K562 (cell line): ENCODE measurements around the gene SMCP. TPM values are rescaled to one million over a fixed set of nuclear protein-coding genes. Genes with fewer than 3 reads are reported as not detected.

Experiments used
- CREM ChIP-seq: IDR thresholded peaks from 2 replicates; pipeline ENCODE4 v1.6.1; 2014; ENCODE audit warnings: antibody characterized with exemption, low read depth
- CTCF ChIP-seq, 3 experiments: IDR thresholded peaks in 2 of 3; conservative IDR thresholded peaks in 1 of 3; 2 replicates each; pipeline ENCODE4 v1.5.1; 2011 to 2012; ENCODE audit warnings: low read length in 3 of 3, mild to moderate bottlenecking in 3 of 3, control low read depth in 2 of 3, improper control_type of control experiment in 1 of 3, inconsistent platforms in 1 of 3, low read depth in 1 of 3, mixed read lengths in 1 of 3, moderate library complexity in 1 of 3; ENCODE audit not compliant: insufficient read depth in 2 of 3
- ELF1 ChIP-seq: fragments of 200-800 bp; sonication (Bioruptor generic); IDR thresholded peaks from 2 replicates; pipeline ENCODE4 v1.6.1; 2016; ENCODE audit warnings: missing genetic modification characterization, missing compliant biosample characterization
- GTF2A2 ChIP-seq: IDR thresholded peaks from 2 replicates; pipeline ENCODE4 v1.6.1; 2016; ENCODE audit warnings: mild to moderate bottlenecking, missing genetic modification characterization, missing compliant biosample characterization
- HLTF ChIP-seq: fragments of 450-650 bp; IDR thresholded peaks from 2 replicates; pipeline ENCODE4 v1.6.1; 2016
- ID3 ChIP-seq, 2 experiments: fragments of 250-450 bp in 1 of 2; fragments of 450-650 bp in 1 of 2; sonication (Bioruptor Pico) in 1 of 2; IDR thresholded peaks; 2 replicates each; pipeline versions ENCODE4 v1.6.1 to v1.8.0; 2016 to 2021; ENCODE audit warnings: mild to moderate bottlenecking in 2 of 2, moderate library complexity in 2 of 2, missing compliant biosample characterization in 1 of 2, missing genetic modification characterization in 1 of 2
- MEF2A ChIP-seq: IDR thresholded peaks from 2 replicates; pipeline ENCODE4 v1.6.1; 2011; ENCODE audit warnings: low read depth, mild to moderate bottlenecking, low read length, moderate library complexity; ENCODE audit not compliant: control insufficient read depth
- NR4A1 ChIP-seq, 2 experiments: fragments of 250-450 bp in 1 of 2; fragments of 450-650 bp in 1 of 2; sonication (Bioruptor Pico) in 1 of 2; IDR thresholded peaks; 2 replicates each; pipeline versions ENCODE4 v1.4.0 to v1.6.1; 2016 to 2020; ENCODE audit warnings: mild to moderate bottlenecking in 2 of 2, missing compliant biosample characterization in 1 of 2, missing genetic modification characterization in 1 of 2, moderate library complexity in 1 of 2
- REST ChIP-seq, 2 experiments: fragments of 450-650 bp; formaldehyde crosslinking in 1 of 2; IDR thresholded peaks; 2 replicates each; pipeline versions ENCODE4 v1.4.0 to v1.6.1; 2014 to 2020; ENCODE audit warnings: mild to moderate bottlenecking in 2 of 2, borderline replicate concordance in 1 of 2, low read depth in 1 of 2
- SREBF2 ChIP-seq: sonication (generic); formaldehyde crosslinking; IDR thresholded peaks from 2 replicates; pipeline ENCODE4 v1.4.0; 2020; ENCODE audit warnings: mild to moderate bottlenecking, missing genetic modification reagents
- SRSF7 ChIP-seq: fragments of 200-400 bp; formaldehyde crosslinking; optimal IDR thresholded peaks from 2 replicates; pipeline ENCODE3; 2017; ENCODE audit warnings: mild to moderate bottlenecking, low read depth, low read length
- XRCC5 ChIP-seq: fragments of 200-400 bp; formaldehyde crosslinking; IDR thresholded peaks from 2 replicates; pipeline ENCODE4 v1.6.1; 2017; ENCODE audit warnings: low read depth, mild to moderate bottlenecking, low read length
- ZBTB43 ChIP-seq: sonication (generic); formaldehyde crosslinking; IDR thresholded peaks from 2 replicates; pipeline ENCODE4 v1.8.0; 2023; ENCODE audit warnings: mild to moderate bottlenecking, missing genetic modification reagents
- ZNF3 ChIP-seq: fragments of 250-450 bp; sonication (Bioruptor Pico); IDR thresholded peaks from 2 replicates; pipeline ENCODE4 v1.5.0; 2021; ENCODE audit warnings: mild to moderate bottlenecking, moderate library complexity
- ZNF699 ChIP-seq: fragments of 250-450 bp; sonication (Bioruptor Pico); IDR thresholded peaks from 2 replicates; pipeline ENCODE4 v1.8.0; 2021; ENCODE audit warnings: mild to moderate bottlenecking, moderate library complexity; ENCODE audit not compliant: insufficient replicate concordance
- polyA plus RNA-seq, 8 experiments: library from polyadenylated mRNA; depleted of rRNA in 4 of 8; stranded (reverse) in 5 of 8; unstranded in 3 of 8; fragments of >200 nt; fragmentation: Nextera tagmentation in 2 of 8; fragmentation: Illumina TruSeq in 1 of 8; extraction: Ambion mirVana in 2 of 8; extraction: Trizol in 1 of 8; gene quantifications; 2 replicates each; pipeline versions ENCODE4 v1.2.1 to v1.2.3, GENCODE V29; 2011 to 2014; ENCODE audit warnings: inconsistent platforms in 1 of 8, missing spikeins in 1 of 8
- total RNA-seq, 7 experiments: library from RNA; depleted of rRNA in 6 of 7; stranded (reverse); fragments of >200 nt in 6 of 7; fragmentation: Illumina TruSeq in 2 of 7; extraction: Trizol in 2 of 7; gene quantifications; 2 replicates each; pipeline versions ENCODE4 v1.2.1 to v1.2.3, GENCODE V29; 2011 to 2021; ENCODE audit warnings: low replicate concordance in 1 of 7

SMCP gene
- total and polyA plus RNA-seq, 9 of the 15 experiments (the other 6 are each of a cell fraction or from before 2014, with no cell fraction given) = not detected

GRCh38 chr1:152869808-152870419 lies 8.2 kb upstream of the SMCP start (continued):
- peak; percentile 72 to 85 (median 80) for TF ChIP-seq CTCF (IDR thresholded peaks at IDR 0.05 in 2 of 3, conservative IDR thresholded peaks at IDR 0.05 in 1 of 3; ENCODE audit: insufficient read depth in 2 of 3, low read depth in 1 of 3, low read length in 3 of 3)
- no peak for TF ChIP-seq SRSF7
- TF ChIP-seq SREBF2 = no peak
- TF ChIP-seq ELF1 = no peak
- TF ChIP-seq ZNF3 = no peak
- TF ChIP-seq ID3 (CRISPR knock-in tag; IDR thresholded peaks at IDR 0.05) = no peak
- no peak for TF ChIP-seq ID3 (tag; IDR thresholded peaks at IDR 0.05)
- TF ChIP-seq ZNF699 = no peak
- no peak for TF ChIP-seq HLTF
- peak; percentile 37; the same call in 1 of the 2 replicates for TF ChIP-seq CREM
- TF ChIP-seq MEF2A = no peak
- no peak for TF ChIP-seq ZBTB43 (CRISPR knock-in tag)
- TF ChIP-seq XRCC5 = no peak
- TF ChIP-seq REST (IDR thresholded peaks at IDR 0.05; ENCODE audit: borderline replicate concordance) = peak; percentile 39; the same call in 1 of the 2 replicates
- TF ChIP-seq REST (CRISPR knock-in tag; IDR thresholded peaks at IDR 0.05; ENCODE audit: low read depth) = no peak
- TF ChIP-seq NR4A1 (CRISPR knock-in tag; IDR thresholded peaks at IDR 0.05) = no peak
- TF ChIP-seq NR4A1 (tag; IDR thresholded peaks at IDR 0.05) = no peak
- no peak for TF ChIP-seq GTF2A2 (tag)
